SK-N-MC (cell line): ENCODE data around the gene KCNK17.

Experiments used
- DNase-seq: peaks from one replicate; pipeline ENCODE4 v3.0.0-alpha.2; 2011; ENCODE audit warnings: low read depth, low spot score
- H3K27ac ChIP-seq: fragments of 200-600 bp; sonication (generic); 2 replicates; pipeline ENCODE4 v1.5.1; 2016; ENCODE audit warnings: mixed run types
- H3K36me3 ChIP-seq: fragments of 200-600 bp; sonication (generic); 2 replicates; pipeline ENCODE4 v1.6.1; 2017; ENCODE audit warnings: antibody characterized with exemption, low read length, mixed read lengths; ENCODE audit not compliant: insufficient read depth
- H3K4me3 ChIP-seq: fragments of 200-600 bp; sonication (generic); 2 replicates; pipeline ENCODE4 v1.5.1; 2016
- H3K9ac ChIP-seq: fragments of 200-600 bp; sonication (generic); 2 replicates; pipeline ENCODE4 v1.8.0; 2017; ENCODE audit warnings: mixed run types, mixed read lengths; ENCODE audit not compliant: insufficient read length
- H3K9me3 ChIP-seq: fragments of 200-600 bp; sonication (generic); 2 replicates; pipeline ENCODE4 v1.6.1; 2017; ENCODE audit warnings: low read depth, mild to moderate bottlenecking, antibody characterized with exemption, low read length, moderate library complexity, mixed read lengths
- EZH2 ChIP-seq: fragments of 200-600 bp; sonication (generic); IDR thresholded peaks from one replicate; pipeline ENCODE4 v1.6.1; 2017; ENCODE audit warnings: antibody characterized with exemption
- FOXP2 ChIP-seq: optimal IDR thresholded peaks from 2 replicates; pipeline ENCODE3; 2011; ENCODE audit warnings: mild to moderate bottlenecking, moderate library complexity; ENCODE audit not compliant: insufficient read depth; ENCODE audit errors: extremely low read length, control extremely low read depth
- POLR2AphosphoS5 ChIP-seq: IDR thresholded peaks from 2 replicates; pipeline ENCODE4 v1.6.1; 2012; ENCODE audit warnings: mild to moderate bottlenecking, low read depth, low read length, borderline replicate concordance

KCNK17 gene, protein sequence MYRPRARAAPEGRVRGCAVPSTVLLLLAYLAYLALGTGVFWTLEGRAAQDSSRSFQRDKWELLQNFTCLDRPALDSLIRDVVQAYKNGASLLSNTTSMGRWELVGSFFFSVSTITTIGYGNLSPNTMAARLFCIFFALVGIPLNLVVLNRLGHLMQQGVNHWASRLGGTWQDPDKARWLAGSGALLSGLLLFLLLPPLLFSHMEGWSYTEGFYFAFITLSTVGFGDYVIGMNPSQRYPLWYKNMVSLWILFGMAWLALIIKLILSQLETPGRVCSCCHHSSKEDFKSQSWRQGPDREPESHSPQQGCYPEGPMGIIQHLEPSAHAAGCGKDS

DNA sequence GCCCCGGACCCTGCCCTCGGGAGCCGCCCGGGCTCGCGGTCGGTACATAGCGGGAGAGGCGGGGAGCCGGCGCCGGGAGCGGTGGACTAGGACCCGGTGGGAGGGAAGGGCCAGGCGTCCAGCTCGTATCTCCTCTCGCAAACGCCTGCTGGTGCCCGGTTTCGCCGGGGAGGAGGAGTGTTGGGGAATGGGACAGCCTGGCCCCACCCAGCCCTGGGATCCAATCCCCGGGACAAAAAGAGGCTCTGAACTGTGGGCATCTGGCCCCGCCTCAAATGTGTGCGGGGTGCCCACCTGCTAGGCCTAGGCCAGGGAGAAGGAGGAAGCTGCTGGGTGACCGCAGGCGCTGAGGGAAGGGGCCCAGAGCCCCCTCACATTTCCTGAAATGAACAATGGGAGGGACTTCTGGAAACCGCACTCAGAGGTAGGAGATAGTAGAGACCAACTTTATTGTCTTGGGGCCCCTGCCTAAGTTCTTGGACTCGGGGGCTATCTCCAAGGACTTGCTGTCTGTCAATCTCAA is at the start of gene KCNK17:
TSS of gene KCNK17 (minus strand) at position 147 of the 523 bp plus-strand sequence. CDS start at position 48, 99 bp downstream.
- H3K4me3 ChIP-seq, result no peak within 1 kb of the TSS
- H3K9me3 ChIP-seq, result no peaks in the 10 kb centered on the region
- no peak within 1 kb of the TSS for H3K27ac ChIP-seq
- H3K9ac ChIP-seq, result no peak within 1 kb of the TSS
- no peaks in the 10 kb centered on the region for H3K36me3 ChIP-seq
- no peak for TF ChIP-seq EZH2
- no peak for TF ChIP-seq FOXP2
- TF ChIP-seq POLR2AphosphoS5, result no peak
- DNase-seq, result no peak

DNA sequence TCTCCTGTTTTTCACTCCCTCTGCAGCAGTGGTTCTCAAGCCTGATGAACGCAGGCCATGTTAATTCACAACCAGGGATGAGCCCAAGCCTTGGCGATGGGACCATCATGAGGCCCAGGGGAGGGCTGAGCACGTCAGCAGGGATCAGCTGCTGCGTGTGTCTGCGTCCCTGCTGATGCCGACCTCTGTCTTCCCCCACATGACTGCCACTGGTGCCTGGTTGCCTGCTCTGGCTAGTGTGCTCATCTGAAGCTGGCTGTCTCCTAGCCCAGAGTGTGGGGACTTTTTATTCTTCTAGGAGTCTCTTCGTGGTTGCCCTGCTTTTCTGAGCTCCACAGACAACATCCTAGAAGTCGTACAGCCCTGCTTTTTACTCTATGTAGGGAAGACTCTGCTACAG is 49.1 kb upstream of the KCNK17 start:
- no peak for DNase-seq
- H3K36me3 ChIP-seq, result no peaks in the 10 kb centered on the region
- TF ChIP-seq POLR2AphosphoS5 (no peak), EZH2 (no peak), FOXP2 (no peak)
- H3K4me3 ChIP-seq, result no peak overlapping the region
- H3K9ac ChIP-seq, result no peak overlapping the region
- H3K27ac ChIP-seq, result no peak overlapping the region
- H3K9me3 ChIP-seq, result no peaks in the 10 kb centered on the region

DNA sequence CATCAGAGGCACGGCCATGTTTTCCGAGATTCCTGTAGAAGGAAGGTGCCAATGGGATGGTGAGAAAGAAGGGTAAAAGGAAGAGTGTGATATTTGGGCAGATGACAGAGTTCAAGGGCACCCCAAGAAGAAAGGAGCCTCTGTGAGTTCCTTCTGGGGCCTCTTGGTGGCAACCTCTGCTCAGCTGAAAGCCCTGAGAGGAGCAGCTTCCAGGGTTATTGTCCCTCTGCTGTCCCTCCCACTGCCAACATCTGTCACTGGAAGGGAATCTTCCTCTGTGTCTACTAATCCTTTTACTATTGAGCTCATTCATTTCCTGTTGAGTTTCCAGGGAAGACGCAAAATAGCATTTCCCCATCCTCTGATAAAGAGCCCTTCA is 48.3 kb upstream of the KCNK17 start:
- DNase-seq, result peak; percentile 65
- TF ChIP-seq EZH2 (no peak), POLR2AphosphoS5 (no peak), FOXP2 (no peak)

DNA sequence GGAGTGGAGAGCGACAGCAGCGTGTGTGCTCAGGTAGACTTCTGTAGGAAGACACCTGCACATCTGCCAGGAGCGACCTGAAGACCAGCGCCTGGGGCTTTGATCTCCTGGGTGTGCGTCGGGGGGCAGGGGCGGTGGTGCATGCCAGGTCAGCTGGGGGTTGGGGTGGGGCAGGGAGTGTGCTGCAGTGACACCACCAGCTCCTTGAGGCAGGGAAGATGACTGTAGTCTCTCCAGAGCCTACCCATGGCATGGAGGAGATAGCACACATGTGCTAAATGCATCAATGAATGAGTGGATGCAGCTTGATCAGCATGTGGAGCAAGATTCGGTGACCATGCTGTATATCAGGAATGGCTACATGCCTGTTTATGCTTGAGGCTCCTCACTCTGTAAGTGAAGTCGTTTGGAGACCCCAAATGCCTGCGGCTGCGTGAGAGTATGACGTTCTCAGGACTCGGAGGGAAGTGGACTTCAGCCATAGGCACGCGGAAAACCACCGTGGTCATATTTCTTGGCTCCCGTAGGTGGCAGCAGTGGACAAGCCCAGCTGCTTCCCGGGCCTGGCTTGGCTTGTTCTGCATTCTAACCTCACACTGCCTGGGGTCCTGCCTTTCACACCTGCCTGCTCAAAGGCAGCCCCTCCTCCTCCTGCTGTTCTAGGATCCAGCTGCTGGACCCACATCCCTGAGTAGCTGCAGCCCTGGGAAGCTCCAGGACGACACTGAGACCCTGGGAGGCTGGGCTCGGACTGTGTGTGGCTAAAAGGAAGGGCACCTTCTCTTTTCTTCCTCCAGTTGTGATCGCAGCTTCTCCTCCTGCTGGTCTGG is 47.7 kb upstream of the KCNK17 start:
- no peak for TF ChIP-seq EZH2
- TF ChIP-seq FOXP2, result no peak
- TF ChIP-seq POLR2AphosphoS5, result no peak
- Histone ChIP-seq H3K9ac (no peak overlapping the region), H3K9me3 (no peaks in the 10 kb centered on the region), H3K4me3 (no peak overlapping the region), H3K36me3 (no peaks in the 10 kb centered on the region), H3K27ac (no peak overlapping the region)
- DNase-seq, result no peak

More for the DNA sequence above, 48.3 kb upstream of the KCNK17 start:
- Histone ChIP-seq H3K36me3 (no peaks in the 10 kb centered on the region), H3K9ac (no peak overlapping the region), H3K27ac (no peak overlapping the region), H3K9me3 (no peaks in the 10 kb centered on the region), H3K4me3 (no peak overlapping the region)

DNA sequence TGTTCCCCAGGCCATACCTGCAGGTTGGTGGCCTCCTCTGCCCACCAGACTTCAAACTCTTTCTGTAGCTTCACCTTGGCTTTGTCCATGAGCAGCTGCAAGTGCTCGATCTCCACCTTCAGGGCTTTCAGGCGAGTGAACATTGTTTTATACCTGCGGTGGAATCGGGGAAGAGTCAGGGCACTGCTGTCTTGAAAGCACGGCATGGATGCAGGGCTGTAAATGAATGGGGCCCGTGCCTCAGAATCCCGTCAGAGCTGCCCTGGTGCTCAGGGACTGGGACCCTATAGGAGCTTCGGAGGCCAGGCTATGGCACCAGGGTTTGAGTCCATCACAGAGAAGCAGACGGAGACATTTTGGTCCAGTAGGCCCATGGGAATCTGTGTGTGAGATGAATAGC is 46.2 kb upstream of the KCNK17 start:
- no peak overlapping the region for H3K4me3 ChIP-seq
- no peak for TF ChIP-seq EZH2
- TF ChIP-seq FOXP2, result no peak
- no peak for TF ChIP-seq POLR2AphosphoS5
- no peak overlapping the region for H3K27ac ChIP-seq
- no peak overlapping the region for H3K9ac ChIP-seq
- DNase-seq, result no peak
- H3K36me3 ChIP-seq, result no peaks in the 10 kb centered on the region
- H3K9me3 ChIP-seq, result no peaks in the 10 kb centered on the region

DNA sequence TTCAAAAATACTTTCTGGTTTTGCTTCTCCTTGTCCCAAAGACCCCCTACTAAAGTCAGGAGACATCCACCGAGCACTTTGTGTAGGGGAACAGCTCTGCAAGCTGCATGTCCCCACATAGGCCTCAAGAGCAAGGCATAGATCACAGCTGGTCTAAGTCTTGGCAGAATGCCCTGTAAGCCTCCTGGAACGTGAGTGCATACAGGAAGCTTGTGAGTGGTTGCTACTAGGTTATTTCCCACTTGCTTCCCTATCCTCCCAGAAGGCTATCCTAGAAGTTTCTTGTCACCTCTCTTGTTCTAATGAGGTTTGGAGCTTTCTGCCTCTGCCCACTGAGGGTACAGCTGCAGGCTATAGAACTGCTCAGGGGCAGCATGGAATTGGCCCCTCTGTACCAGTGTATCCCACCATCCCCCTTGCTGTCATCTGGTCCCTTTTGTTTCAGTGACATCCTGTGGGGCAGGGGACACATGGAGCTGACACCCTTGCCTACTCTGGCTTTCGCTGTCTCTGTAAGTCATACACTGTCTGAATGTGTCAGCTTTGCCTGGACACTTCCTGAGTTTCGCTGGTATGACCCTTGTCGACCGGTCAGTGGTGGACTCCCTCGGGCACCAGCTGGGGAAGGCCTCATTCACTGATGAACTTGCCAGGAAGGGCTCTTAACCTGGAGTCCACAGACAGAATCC is 43.9 kb upstream of the KCNK17 start:
- no peak for DNase-seq
- Histone ChIP-seq H3K9me3 (no peaks in the 10 kb centered on the region), H3K9ac (no peak overlapping the region), H3K27ac (no peak overlapping the region), H3K36me3 (no peaks in the 10 kb centered on the region), H3K4me3 (no peak overlapping the region)
- TF ChIP-seq POLR2AphosphoS5 (no peak), EZH2 (no peak), FOXP2 (no peak)

DNA sequence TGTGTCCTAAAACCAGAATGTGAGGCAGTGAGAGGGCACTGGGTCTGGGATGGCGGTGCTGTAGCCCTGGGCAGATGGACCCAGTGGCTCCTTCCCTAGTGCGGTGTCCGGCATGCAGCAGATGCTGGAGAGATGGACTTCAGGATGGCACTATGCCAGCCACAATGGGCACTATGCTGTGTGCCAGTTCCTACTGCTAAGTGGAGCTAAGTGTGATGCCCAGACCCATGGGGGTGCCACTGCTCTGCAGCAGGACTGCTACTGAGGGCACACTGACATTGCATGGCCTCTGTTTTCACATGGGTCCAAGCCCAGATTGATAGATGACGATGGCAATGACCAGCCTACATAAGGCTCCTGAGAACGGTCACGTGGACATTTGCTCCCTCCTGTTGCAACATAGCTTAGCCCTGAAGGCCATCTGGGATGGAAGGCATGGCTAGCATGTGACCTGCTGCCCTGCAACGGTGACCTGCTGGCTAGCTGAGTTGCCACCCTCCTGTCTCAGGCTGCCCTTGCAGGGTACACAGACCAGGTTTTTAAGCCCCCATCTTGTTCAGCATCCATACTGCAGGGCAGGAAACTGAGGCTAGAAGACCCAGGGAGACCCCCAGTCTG is 39.6 kb upstream of the KCNK17 start:
- H3K36me3 ChIP-seq, result no peaks in the 10 kb centered on the region

More for the DNA sequence above, 39.6 kb upstream of the KCNK17 start:
- DNase-seq, result no peak
- Histone ChIP-seq H3K9ac (no peak overlapping the region), H3K9me3 (no peaks in the 10 kb centered on the region), H3K27ac (no peak overlapping the region), H3K4me3 (no peak overlapping the region)
- TF ChIP-seq POLR2AphosphoS5 (no peak), FOXP2 (no peak), EZH2 (no peak)
